HCT116 (cell line): ENCODE measurements around the gene GRB10. TPM values are rescaled to one million over a fixed set of nuclear protein-coding genes. Genes with fewer than 3 reads are reported as not detected.

Experiments used
- ATAC-seq: fragments of 200-7000 bp; cut with Tn5 transposase; 2 replicates; pipeline ENCODE4 v1.9.1; 2020; ENCODE audit warnings: mild to moderate bottlenecking, moderate library complexity
- BruUV-seq: library from RNA; stranded (reverse); fragments of 400-500 nt; replicated peaks from 2 replicates; lab custom pipeline; 2021; lab: Mats Ljungman, UMichigan
- CTCF ChIA-PET: fragments of 300-600 bp; sonication (Branson Sonifier 250); formaldehyde crosslinking; loops from one replicate; lab custom pipeline; 2021; ENCODE audit warnings: antibody characterized with exemption; lab: Charles Lee
- POLR2A ChIA-PET: fragments of 300-600, 350-600 bp; sonication (Branson Sonifier 250); formaldehyde crosslinking; loops from one replicate; lab custom pipeline; 2021; ENCODE audit warnings: antibody characterized with exemption; lab: Charles Lee
- RAD21 ChIA-PET, 2 experiments: fragments of 300-600 bp; sonication (Branson Sonifier 250); formaldehyde crosslinking; loops; one replicate each; lab custom pipeline; 2023; ENCODE audit warnings: low total read pairs in 2 of 2; ENCODE audit not compliant: uncharacterized antibody in 2 of 2, unreplicated experiment in 2 of 2, low non-redundant PET in 1 of 2; lab: Charles Lee
- DNase-seq: peaks from one replicate; pipeline ENCODE4 v3.0.0-alpha.2; 2010; ENCODE audit warnings: low read depth, low spot score
- H2AFZ ChIP-seq: fragments of 200-600 bp; shearing (Covaris generic), sonication (generic); 2 replicates; pipeline ENCODE4 v1.6.1; 2017; ENCODE audit warnings: low read depth, mixed run types, mixed read lengths, antibody characterized with exemption, low read length; ENCODE audit not compliant: poor library complexity, severe bottlenecking
- H3K27ac ChIP-seq: 2 replicates; pipeline ENCODE4 v1.5.1; 2012; ENCODE audit warnings: low read depth, low read length
- H3K27me3 ChIP-seq: fragments of 200-600 bp; sonication (generic); 2 replicates; pipeline ENCODE4 v1.6.1; 2016; ENCODE audit warnings: mixed run types, low read length, mixed read lengths; ENCODE audit not compliant: insufficient read depth
- H3K36me3 ChIP-seq, 2 experiments: fragments of 200-500 bp in 1 of 2; fragments of 200-600 bp in 1 of 2; sonication (Bioruptor generic) in 1 of 2; sonication (generic) in 1 of 2; 2 replicates each; pipeline versions ENCODE4 v1.5.1 to v1.6.1; 2014 to 2016; ENCODE audit warnings: low read length in 2 of 2, inconsistent platforms in 1 of 2, mixed read lengths in 1 of 2, mixed run types in 1 of 2; ENCODE audit not compliant: insufficient read depth in 2 of 2, control insufficient read depth in 1 of 2
- H3K4me1 ChIP-seq, 2 experiments: fragments of 200-600 bp in 1 of 2; sonication (generic) in 1 of 2; 2 replicates each; pipeline versions ENCODE4 v1.5.1 to v1.6.1; 2012 to 2017; ENCODE audit warnings: low read length in 2 of 2, inconsistent platforms in 1 of 2, mild to moderate bottlenecking in 1 of 2, mixed read lengths in 1 of 2, mixed run types in 1 of 2, moderate library complexity in 1 of 2; ENCODE audit not compliant: insufficient read depth in 2 of 2, control insufficient read depth in 1 of 2
- H3K4me2 ChIP-seq: fragments of 200-600 bp; sonication (generic); 2 replicates; pipeline ENCODE4 v1.6.1; 2017; ENCODE audit warnings: mixed run types, low read length, mixed read lengths
- H3K4me3 ChIP-seq, 2 experiments: fragments of 200-600 bp in 1 of 2; sonication (generic) in 1 of 2; replicated peaks in 1 of 2; 2 replicates each; pipeline ENCODE4 v1.5.1; 2011 to 2016; ENCODE audit warnings: low read length in 2 of 2, control low read depth in 1 of 2, low read depth in 1 of 2, mild to moderate bottlenecking in 1 of 2, mixed read lengths in 1 of 2, mixed run types in 1 of 2
- H3K79me2 ChIP-seq: fragments of 200-600 bp; sonication (generic); 2 replicates; pipeline ENCODE4 v1.6.1; 2017; ENCODE audit warnings: mild to moderate bottlenecking, mixed run types, low read length, moderate library complexity, mixed read lengths; ENCODE audit not compliant: insufficient read depth
- H3K9ac ChIP-seq: fragments of 200-600 bp; sonication (generic); 2 replicates; pipeline ENCODE4 v1.6.1; 2016; ENCODE audit warnings: low read length, mixed read lengths
- H3K9me2 ChIP-seq: fragments of 200-600 bp; sonication (generic), shearing (Covaris generic); 2 replicates; pipeline ENCODE4 v1.6.1; 2017; ENCODE audit warnings: mixed run types, mild to moderate bottlenecking, moderate library complexity; ENCODE audit not compliant: insufficient read depth
- H3K9me3 ChIP-seq, 2 experiments: fragments of 200-500 bp in 1 of 2; fragments of 200-600 bp in 1 of 2; sonication (Bioruptor generic) in 1 of 2; sonication (generic) in 1 of 2; 2 replicates each; pipeline ENCODE4 v1.6.1; 2014 to 2017; ENCODE audit warnings: low read length in 2 of 2, mixed read lengths in 2 of 2, inconsistent platforms in 1 of 2, low read depth in 1 of 2, mild to moderate bottlenecking in 1 of 2, mixed run types in 1 of 2, moderate library complexity in 1 of 2; ENCODE audit not compliant: control insufficient read depth in 1 of 2, insufficient read depth in 1 of 2
- H4K20me1 ChIP-seq: fragments of 200-600 bp; sonication (generic), shearing (Covaris generic); 2 replicates; pipeline ENCODE4 v1.6.1; 2017; ENCODE audit warnings: mixed run types, mild to moderate bottlenecking, moderate library complexity; ENCODE audit not compliant: insufficient read depth
- ATF3 ChIP-seq: IDR thresholded peaks from 2 replicates; pipeline ENCODE4 v1.6.1; 2012
- CBX3 ChIP-seq: IDR thresholded peaks from 2 replicates; pipeline ENCODE4 v1.6.1; 2012; ENCODE audit warnings: low read depth
- ELF1 ChIP-seq: IDR thresholded peaks from 2 replicates; pipeline ENCODE4 v1.6.1; 2012; ENCODE audit warnings: low read depth, borderline replicate concordance
- FOSL1 ChIP-seq: IDR thresholded peaks from 2 replicates; pipeline ENCODE4 v1.6.1; 2012; ENCODE audit warnings: low read depth
- POLR2AphosphoS5 ChIP-seq: IDR thresholded peaks from 2 replicates; pipeline ENCODE4 v1.6.1; 2011; ENCODE audit warnings: mild to moderate bottlenecking, low read depth, low read length, moderate library complexity
- RAD21 ChIP-seq: IDR thresholded peaks from 2 replicates; pipeline ENCODE4 v1.6.1; 2012; ENCODE audit warnings: low read depth, mild to moderate bottlenecking
- SRF ChIP-seq: IDR thresholded peaks from 2 replicates; pipeline ENCODE4 v1.6.1; 2012; ENCODE audit warnings: low read depth
- YY1 ChIP-seq: IDR thresholded peaks from 2 replicates; pipeline ENCODE4 v1.6.1; 2011; ENCODE audit warnings: low read length, low read depth, moderate library complexity, mild to moderate bottlenecking; ENCODE audit not compliant: insufficient replicate concordance; ENCODE audit errors: extremely low read depth
- intact Hi-C: fragments of 100-400 bp; cut with micrococcal nuclease; formaldehyde crosslinking; loops from 2 replicates; pipeline ENCODE4 v1.10.0; 2022
- total RNA-seq: library from RNA; stranded (reverse); gene quantifications from one replicate; pipeline ENCODE4 v1.2.1, GENCODE V29; 2021; ENCODE audit not compliant: unreplicated experiment

The GRB10 gene
- total RNA-seq, 1 experiment from 2014 or later: 37.3 TPM

GRCh38 chr7:50555594-50556140, 227.0 kb downstream of the GRB10 start:
- no peaks in the 10 kb centered on the region for H3K9me2 ChIP-seq
- TF ChIP-seq SRF: no peak
- no peak for TF ChIP-seq ELF1
- no peak for TF ChIP-seq RAD21
- no peak for TF ChIP-seq YY1
- no peak for TF ChIP-seq POLR2AphosphoS5
- no peak for TF ChIP-seq ATF3
- no peak for TF ChIP-seq FOSL1
- TF ChIP-seq CBX3: no peak
- no peak overlapping the region for H3K4me2 ChIP-seq
- no peaks in the 10 kb centered on the region for H3K9me3 ChIP-seq
- no peak overlapping the region for H2AFZ ChIP-seq
- no TSS peak for BruUV-seq
- no peaks in the 10 kb centered on the region for H3K79me2 ChIP-seq
- DNase-seq (no peak), ATAC-seq (no peak)
- intact Hi-C loops: no loop called here
- peaks cover 29% of the 10 kb centered on the region; the same call in 1 of the 2 replicates for H3K27me3 ChIP-seq
- CTCF ChIA-PET: no interaction called here
- H3K9ac ChIP-seq: no peak overlapping the region
- POLR2A ChIA-PET: no interaction called here
- no peaks in the 10 kb centered on the region for H4K20me1 ChIP-seq
- RAD21 ChIA-PET: no interaction called here
- no peak overlapping the region for H3K4me3 ChIP-seq
- no peak overlapping the region for H3K27ac ChIP-seq
- H3K36me3 ChIP-seq: no peaks in the 10 kb centered on the region
- H3K4me1 ChIP-seq: no peaks in the 10 kb centered on the region

GRCh38 chr7:50554431-50555322, 228.0 kb downstream of the GRB10 start:
- ATAC-seq: no peak
- H3K4me2 ChIP-seq: no peak overlapping the region
- H4K20me1 ChIP-seq: no peaks in the 10 kb centered on the region
- H3K9ac ChIP-seq: no peak overlapping the region
- H3K27ac ChIP-seq: no peak overlapping the region
- no peak overlapping the region for H2AFZ ChIP-seq
- H3K36me3 ChIP-seq: no peaks in the 10 kb centered on the region
- CTCF ChIA-PET: no interaction called here
- peaks cover 21% of the 10 kb centered on the region; the same call in 1 of the 2 replicates for H3K27me3 ChIP-seq
- TF ChIP-seq ELF1: no peak
- intact Hi-C loops: no loop called here
- H3K79me2 ChIP-seq: no peaks in the 10 kb centered on the region
- H3K4me3 ChIP-seq: no peak overlapping the region
- no peaks in the 10 kb centered on the region for H3K4me1 ChIP-seq
- no TSS peak for BruUV-seq
- RAD21 ChIA-PET: no interaction called here
- H3K9me3 ChIP-seq: no peaks in the 10 kb centered on the region
- POLR2A ChIA-PET: no interaction called here
- no peak for DNase-seq
- no peaks in the 10 kb centered on the region for H3K9me2 ChIP-seq
